DOHH2 (cell line): ENCODE results near the gene NSUN3.
A peak's percentile ranks its signal among the peaks of the same experiment; 100 is the strongest.

Experiments
- H3F3A ChIP-seq: fragments of 200-600 bp; sonication (generic), shearing (Covaris generic); 2 replicates; pipeline ENCODE4 v1.6.0; 2016; ENCODE audit warnings: antibody characterized with exemption, mild to moderate bottlenecking; ENCODE audit not compliant: control insufficient read depth, insufficient read depth
- H3K27ac ChIP-seq: fragments of 200-600 bp; sonication (generic); 2 replicates; pipeline ENCODE4 v1.5.1; 2014; ENCODE audit warnings: low read depth, mild to moderate bottlenecking, low read length, moderate library complexity
- H3K27me3 ChIP-seq: fragments of 200-600 bp; sonication (generic); 2 replicates; pipeline ENCODE4 v1.6.1; 2014; ENCODE audit warnings: mild to moderate bottlenecking, low read length, mixed read lengths; ENCODE audit not compliant: control insufficient read depth
- H3K36me3 ChIP-seq: fragments of 200-600 bp; sonication (generic); 2 replicates; pipeline ENCODE4 v1.6.1; 2014; ENCODE audit warnings: mild to moderate bottlenecking, low read length, moderate library complexity, mixed read lengths; ENCODE audit not compliant: control insufficient read depth
- H3K4me1 ChIP-seq: fragments of 200-600 bp; sonication (generic); 2 replicates; pipeline ENCODE4 v1.6.1; 2014; ENCODE audit warnings: mild to moderate bottlenecking, low read length, mixed read lengths; ENCODE audit not compliant: control insufficient read depth
- H3K4me2 ChIP-seq: fragments of 200-600 bp; sonication (generic); 2 replicates; pipeline ENCODE4 v1.6.0; 2014; ENCODE audit warnings: mild to moderate bottlenecking, low read length, moderate library complexity
- H3K4me3 ChIP-seq: fragments of 200-600 bp; sonication (generic); 2 replicates; pipeline ENCODE4 v1.5.1; 2014; ENCODE audit warnings: mild to moderate bottlenecking, low read length, mixed read lengths
- H3K79me2 ChIP-seq: fragments of 200-600 bp; sonication (generic); 2 replicates; pipeline ENCODE4 v1.6.1; 2014; ENCODE audit warnings: mild to moderate bottlenecking, low read length, mixed read lengths; ENCODE audit not compliant: control insufficient read depth
- H3K9me2 ChIP-seq: fragments of 200-600 bp; sonication (generic); replicated peaks from 2 replicates; pipeline ENCODE4 v1.6.1; 2014; ENCODE audit warnings: mild to moderate bottlenecking, low read length, mixed read lengths; ENCODE audit not compliant: control insufficient read depth
- H3K9me3 ChIP-seq: fragments of 200-600 bp; sonication (generic); 2 replicates; pipeline ENCODE4 v1.6.1; 2014; ENCODE audit warnings: antibody characterized with exemption, low read length, mixed read lengths; ENCODE audit not compliant: control insufficient read depth, insufficient read depth
- H4K20me1 ChIP-seq: fragments of 200-600 bp; sonication (generic); 2 replicates; pipeline ENCODE4 v1.6.0; 2014; ENCODE audit warnings: low read depth, mild to moderate bottlenecking, antibody characterized with exemption, low read length, moderate library complexity; ENCODE audit not compliant: control insufficient read depth, insufficient read depth
- CTCF ChIP-seq: fragments of 200-600 bp; sonication (generic); IDR thresholded peaks from one replicate; pipeline ENCODE4 v1.5.1; 2014; ENCODE audit warnings: antibody characterized with exemption, mild to moderate bottlenecking, low read depth, low read length; ENCODE audit not compliant: poor library complexity, severe bottlenecking
- EZH2phosphoT487 ChIP-seq: fragments of 200-600 bp; sonication (generic); IDR thresholded peaks from 2 replicates; pipeline ENCODE4 v1.6.1; 2017; ENCODE audit warnings: borderline replicate concordance, mild to moderate bottlenecking, antibody characterized with exemption, low read length, moderate library complexity, mixed read lengths

NSUN3 gene

GRCh38 chr3:94069194-94069813, 6.4 kb downstream of the NSUN3 start:
- H3K79me2 ChIP-seq = peaks cover 31% of the 10 kb centered on the region

GRCh38 chr3:94070341-94070911, 7.6 kb downstream of the NSUN3 start:
- Histone ChIP-seq H3K4me1 (peaks cover 14% of the 10 kb centered on the region), H3K79me2 (peaks cover 21% of the 10 kb centered on the region), H3K9me3 (no peaks in the 10 kb centered on the region; the same call in 1 of the 2 replicates), H3K36me3 (peaks cover 36% of the 10 kb centered on the region), H3K4me2 (no peak overlapping the region), H3K4me3 (no peak overlapping the region), H3K27ac (no peak overlapping the region), H4K20me1 (no peaks in the 10 kb centered on the region), H3F3A (0 out of 2 replicates have a peak, but pooled peaks cover 2% of the 10 kb centered on the region), H3K27me3 (no peaks in the 10 kb centered on the region), H3K9me2 (no peaks in the 10 kb centered on the region)
- no peak for TF ChIP-seq CTCF
- no peak for TF ChIP-seq EZH2phosphoT487

More at GRCh38 chr3:94069194-94069813, 6.4 kb downstream of the NSUN3 start:
- no peaks in the 10 kb centered on the region for H3K27me3 ChIP-seq
- 0 out of 2 replicates have a peak, but pooled peaks cover 2% of the 10 kb centered on the region for H3F3A ChIP-seq
- no peaks in the 10 kb centered on the region for H3K9me2 ChIP-seq
- no peaks in the 10 kb centered on the region for H4K20me1 ChIP-seq
- no peak overlapping the region for H3K27ac ChIP-seq
- peak; percentile 64 for TF ChIP-seq CTCF
- no peak for TF ChIP-seq EZH2phosphoT487
- peaks cover 40% of the 10 kb centered on the region for H3K36me3 ChIP-seq
- no peak overlapping the region for H3K4me2 ChIP-seq
- H3K4me1 ChIP-seq = peaks cover 25% of the 10 kb centered on the region
- no peaks in the 10 kb centered on the region; the same call in 1 of the 2 replicates for H3K9me3 ChIP-seq
- no peak overlapping the region for H3K4me3 ChIP-seq

- no peak overlapping the region for H3K4me2 ChIP-seq
- H3K79me2 ChIP-seq = peaks cover 11% of the 10 kb centered on the region
Measured at GRCh38 chr3:94071713-94072284, 8.9 kb downstream of the NSUN3 start.

More at GRCh38 chr3:94071713-94072284, 8.9 kb downstream of the NSUN3 start:
- H3K4me1 ChIP-seq = peaks cover 4% of the 10 kb centered on the region
- no peaks in the 10 kb centered on the region for H3K9me2 ChIP-seq
- H3K27me3 ChIP-seq = no peaks in the 10 kb centered on the region
- H3K27ac ChIP-seq = no peak overlapping the region
- H4K20me1 ChIP-seq = no peaks in the 10 kb centered on the region
- TF ChIP-seq CTCF (no peak), EZH2phosphoT487 (no peak)
- no peaks in the 10 kb centered on the region; the same call in 1 of the 2 replicates for H3K9me3 ChIP-seq
- H3K36me3 ChIP-seq = peaks cover 27% of the 10 kb centered on the region
- no peak overlapping the region for H3K4me3 ChIP-seq
- 0 out of 2 replicates have a peak, but pooled peaks cover 2% of the 10 kb centered on the region for H3F3A ChIP-seq
